Measurements from ENCODE around the gene ARHGAP35. TPM values are rescaled to one million over a fixed set of nuclear protein-coding genes. Genes with fewer than 3 reads are reported as not detected.
"Not testable (repeated sequence)": the region's sequence is repeated elsewhere in the genome, so short reads cannot be mapped to it uniquely, and the experiment has no call there.

ARHGAP35 gene
- total and polyA plus RNA-seq, 5 donors from 2014 or later, result 3.4 to 47.7 (median 4.7) TPM

GRCh38 chr19:46847528-46847927 lies 13.3 kb upstream of the ARHGAP35 start:
- Mint-ChIP-seq H3K27ac (peak overlapping the region in 2 of 3 donors; percentile 60 to 92), H3K36me3 (peaks cover 20% of the 10 kb centered on the region), H3K27me3 (peaks cover 7% of the 10 kb centered on the region), H3K9me3 (no peaks in the 10 kb centered on the region), H3K4me3 (peak overlapping the region in 2 of 4 donors; percentile 48 to 70), H3K4me1 (peaks cover 4 to 33% (median 21%) of the 10 kb centered on the region in 4 donors)
- no peak overlapping the region for H3K27ac ChIP-seq (ENCODE audit: insufficient read depth, low read length, poor library complexity, severe bottlenecking)
- no peak for ATAC-seq (ENCODE audit: low read depth in 2 of 2)
- H3K36me3 ChIP-seq (ENCODE audit: control insufficient read depth, insufficient read depth, low read length), result peaks cover 14% of the 10 kb centered on the region
- peaks cover 13% of the 10 kb centered on the region for H3K4me1 ChIP-seq (ENCODE audit: control insufficient read depth, insufficient read depth, low read length, poor library complexity, severe bottlenecking)
- DNase-seq, result no peak
- no peaks in the 10 kb centered on the region for H3K9me3 ChIP-seq (ENCODE audit: control insufficient read depth in 2 of 2, low read length in 2 of 2)
- H3K4me3 ChIP-seq (ENCODE audit: low read depth, low read length), result no peak overlapping the region
- H3K27me3 ChIP-seq (ENCODE audit: control insufficient read depth, insufficient read depth, low read length), result no peaks in the 10 kb centered on the region

DNA sequence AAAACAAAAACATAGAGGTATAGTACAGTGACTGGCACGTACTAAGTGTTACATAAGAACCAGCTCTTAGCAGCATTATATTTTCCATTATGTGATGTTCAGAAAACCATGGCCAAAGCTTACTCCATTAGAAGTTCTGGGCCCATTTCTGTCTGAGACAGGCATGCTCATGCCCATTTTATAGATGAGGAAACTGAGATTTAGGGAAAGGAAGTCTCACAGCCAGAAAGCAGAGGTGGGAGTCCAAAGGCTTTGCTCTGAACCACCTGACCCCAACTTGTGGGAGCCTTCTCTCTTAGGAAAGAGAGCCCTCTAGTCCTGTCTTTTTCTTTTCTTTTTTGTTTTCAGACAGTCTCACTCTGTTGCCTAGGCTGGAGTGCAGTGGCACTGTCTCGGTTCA lies 12.4 kb upstream of the ARHGAP35 start:
- no peak overlapping the region for H3K27ac Mint-ChIP-seq
- peak overlapping the region in 3 of 4 donors; percentile 1 to 93 (median 73) for H3K4me3 Mint-ChIP-seq
- peaks cover 4 to 30% (median 21%) of the 10 kb centered on the region in 4 donors for H3K4me1 Mint-ChIP-seq

GRCh38 chr19:46849610-46850009 lies 11.2 kb upstream of the ARHGAP35 start:
- H3K36me3 Mint-ChIP-seq, result peaks cover 10% of the 10 kb centered on the region
- ATAC-seq (ENCODE audit: low read depth in 2 of 2) (no peak), DNase-seq (no peak)
- H3K4me3 ChIP-seq (ENCODE audit: low read depth, low read length), result peak overlapping the region; percentile 84
- H3K27me3 ChIP-seq (ENCODE audit: control insufficient read depth, insufficient read depth, low read length), result no peaks in the 10 kb centered on the region
- H3K27me3 Mint-ChIP-seq, result peaks cover 7% of the 10 kb centered on the region
- peaks cover 13% of the 10 kb centered on the region for H3K4me1 ChIP-seq (ENCODE audit: control insufficient read depth, insufficient read depth, low read length, poor library complexity, severe bottlenecking)
- peak overlapping the region; percentile 82 to 93 (median 92) for H3K4me3 Mint-ChIP-seq
- no peaks in the 10 kb centered on the region for H3K9me3 Mint-ChIP-seq
- H3K4me1 Mint-ChIP-seq, result peaks cover 4 to 34% (median 21%) of the 10 kb centered on the region in 4 donors
- peak overlapping the region; percentile 69 for H3K27ac ChIP-seq (ENCODE audit: insufficient read depth, low read length, poor library complexity, severe bottlenecking)
- H3K27ac Mint-ChIP-seq, result peak overlapping the region; percentile 9 to 93 (median 93)
- H3K9me3 ChIP-seq (ENCODE audit: control insufficient read depth in 2 of 2, low read length in 2 of 2), result no peaks in the 10 kb centered on the region
- peaks cover 3% of the 10 kb centered on the region for H3K36me3 ChIP-seq (ENCODE audit: control insufficient read depth, insufficient read depth, low read length)

More for the DNA sequence above, 12.4 kb upstream of the ARHGAP35 start:
- peaks cover 9% of the 10 kb centered on the region for H3K36me3 ChIP-seq (ENCODE audit: control insufficient read depth, insufficient read depth, low read length)
- H3K36me3 Mint-ChIP-seq, result peaks cover 13% of the 10 kb centered on the region
- no peaks in the 10 kb centered on the region for H3K9me3 Mint-ChIP-seq
- ATAC-seq (ENCODE audit: low read depth in 2 of 2) (no peak), DNase-seq (no peak)
- H3K27ac ChIP-seq (ENCODE audit: insufficient read depth, low read length, poor library complexity, severe bottlenecking), result no peak overlapping the region
- no peaks in the 10 kb centered on the region for H3K27me3 ChIP-seq (ENCODE audit: control insufficient read depth, insufficient read depth, low read length)
- no peaks in the 10 kb centered on the region for H3K9me3 ChIP-seq (ENCODE audit: control insufficient read depth in 2 of 2, low read length in 2 of 2)
- H3K27me3 Mint-ChIP-seq, result peaks cover 7% of the 10 kb centered on the region
- no peak overlapping the region for H3K4me3 ChIP-seq (ENCODE audit: low read depth, low read length)
- H3K4me1 ChIP-seq (ENCODE audit: control insufficient read depth, insufficient read depth, low read length, poor library complexity, severe bottlenecking), result peaks cover 13% of the 10 kb centered on the region

GRCh38 chr19:46850228-46851203 lies 10.3 kb upstream of the ARHGAP35 start, which contains the start of gene AP2S1:
TSS of gene AP2S1 (minus strand) at chr19:46850846. CDS start at chr19:46850766, 80 bp downstream.
- H3K27me3 Mint-ChIP-seq, result peaks cover 7% of the 10 kb centered on the region
- H3K9me3 ChIP-seq (ENCODE audit: control insufficient read depth in 2 of 2, low read length in 2 of 2), result no peaks in the 10 kb centered on the region
- H3K27me3 ChIP-seq (ENCODE audit: control insufficient read depth, insufficient read depth, low read length), result no peaks in the 10 kb centered on the region
- no peaks in the 10 kb centered on the region for H3K9me3 Mint-ChIP-seq
- H3K4me1 Mint-ChIP-seq, result peaks cover 4 to 37% (median 21%) of the 10 kb centered on the region in 4 donors
- peak within 1 kb of the TSS; percentile 69 for H3K27ac ChIP-seq (ENCODE audit: insufficient read depth, low read length, poor library complexity, severe bottlenecking)
- peak within 1 kb of the TSS; percentile 9 to 93 (median 93) for H3K27ac Mint-ChIP-seq
- peaks cover 9% of the 10 kb centered on the region for H3K36me3 Mint-ChIP-seq
- peaks cover 13% of the 10 kb centered on the region for H3K4me1 ChIP-seq (ENCODE audit: control insufficient read depth, insufficient read depth, low read length, poor library complexity, severe bottlenecking)
- ATAC-seq (ENCODE audit: low read depth in 2 of 2) (peak; percentile 94), DNase-seq (peak; percentile 91 to 95 (median 94))
- H3K4me3 Mint-ChIP-seq, result peak within 1 kb of the TSS; percentile 82 to 93 (median 92)
- peak within 1 kb of the TSS; percentile 84 for H3K4me3 ChIP-seq (ENCODE audit: low read depth, low read length)
- H3K36me3 ChIP-seq (ENCODE audit: control insufficient read depth, insufficient read depth, low read length), result peaks cover 3% of the 10 kb centered on the region

DNA sequence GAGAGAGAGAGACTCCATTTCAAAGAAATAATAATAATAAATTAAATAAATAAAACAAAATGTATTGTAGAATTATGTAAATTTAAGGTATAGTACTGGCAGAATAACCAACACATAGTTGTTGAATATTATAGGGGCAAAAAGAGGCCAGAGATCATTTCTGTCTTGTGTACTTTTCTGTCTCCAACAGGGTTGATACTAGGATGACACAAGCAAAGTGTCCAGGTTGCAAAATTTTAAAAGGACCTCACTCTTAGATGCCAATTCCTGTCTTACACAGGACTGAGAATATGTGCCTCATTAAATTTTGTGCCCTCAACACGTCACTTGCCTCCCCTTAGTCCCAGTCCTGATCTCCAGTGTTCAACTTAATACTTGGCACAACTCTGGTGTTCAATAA lies 8.0 kb upstream of the ARHGAP35 start:
- Histone ChIP-seq H3K4me1 (ENCODE audit: control insufficient read depth, insufficient read depth, low read length, poor library complexity, severe bottlenecking) (peaks cover 27% of the 10 kb centered on the region), H3K27ac (ENCODE audit: insufficient read depth, low read length, poor library complexity, severe bottlenecking) (no peak overlapping the region), H3K9me3 (ENCODE audit: control insufficient read depth in 2 of 2, low read length in 2 of 2) (no peaks in the 10 kb centered on the region), H3K27me3 (ENCODE audit: control insufficient read depth, insufficient read depth, low read length) (no peaks in the 10 kb centered on the region), H3K4me3 (ENCODE audit: low read depth, low read length) (no peak overlapping the region), H3K36me3 (ENCODE audit: control insufficient read depth, insufficient read depth, low read length) (no peaks in the 10 kb centered on the region)
- Mint-ChIP-seq H3K36me3 (peaks cover under 1% of the 10 kb centered on the region), H3K9me3 (peaks cover 0 to 1% (median 0%) of the 10 kb centered on the region in 7 donors), H3K27me3 (peaks cover 16% of the 10 kb centered on the region), H3K4me1 (peaks cover 4 to 40% (median 23%) of the 10 kb centered on the region in 4 donors), H3K4me3 (no peak overlapping the region), H3K27ac (no peak overlapping the region)
- no peak for ATAC-seq (ENCODE audit: low read depth in 2 of 2)
- DNase-seq, result no peak

GRCh38 chr19:46854698-46855097 lies 6.1 kb upstream of the ARHGAP35 start:
- DNase-seq; H3K36me3 ChIP-seq (ENCODE audit: control insufficient read depth, insufficient read depth, low read length); ATAC-seq (ENCODE audit: low read depth in 2 of 2); H3K27ac ChIP-seq (ENCODE audit: insufficient read depth, low read length, poor library complexity, severe bottlenecking); H3K9me3 Mint-ChIP-seq; H3K36me3 Mint-ChIP-seq; H3K27me3 ChIP-seq (ENCODE audit: control insufficient read depth, insufficient read depth, low read length); H3K4me3 Mint-ChIP-seq; H3K4me3 ChIP-seq (ENCODE audit: low read depth, low read length); H3K9me3 ChIP-seq (ENCODE audit: control insufficient read depth in 2 of 2, low read length in 2 of 2): not testable (repeated sequence)
- Mint-ChIP-seq H3K27ac (peak overlapping the region in 1 of 3 donors; percentile 60), H3K4me1 (peaks cover 5 to 31% (median 19%) of the 10 kb centered on the region in 4 donors), H3K27me3 (peaks cover 16% of the 10 kb centered on the region)
- H3K4me1 ChIP-seq (ENCODE audit: control insufficient read depth, insufficient read depth, low read length, poor library complexity, severe bottlenecking), result peaks cover 23% of the 10 kb centered on the region

GRCh38 chr19:46856062-46857022 lies 4.5 kb upstream of the ARHGAP35 start:
- Histone ChIP-seq H3K4me1 (ENCODE audit: control insufficient read depth, insufficient read depth, low read length, poor library complexity, severe bottlenecking) (peaks cover 19% of the 10 kb centered on the region), H3K27me3 (ENCODE audit: control insufficient read depth, insufficient read depth, low read length) (no peaks in the 10 kb centered on the region), H3K4me3 (ENCODE audit: low read depth, low read length) (peak overlapping the region; percentile 59), H3K27ac (ENCODE audit: insufficient read depth, low read length, poor library complexity, severe bottlenecking) (no peak overlapping the region), H3K36me3 (ENCODE audit: control insufficient read depth, insufficient read depth, low read length) (no peaks in the 10 kb centered on the region), H3K9me3 (ENCODE audit: control insufficient read depth in 2 of 2, low read length in 2 of 2) (no peaks in the 10 kb centered on the region)
- Mint-ChIP-seq H3K36me3 (no peaks in the 10 kb centered on the region), H3K27ac (peak overlapping the region in 2 of 3 donors; percentile 80 to 88), H3K27me3 (peaks cover 15% of the 10 kb centered on the region), H3K4me1 (peaks cover 4 to 25% (median 14%) of the 10 kb centered on the region in 4 donors), H3K4me3 (peak overlapping the region; percentile 77 to 96 (median 84)), H3K9me3 (peaks cover 0 to 1% (median 0%) of the 10 kb centered on the region in 7 donors)
- ATAC-seq (ENCODE audit: low read depth in 2 of 2) (peak; percentile 72), DNase-seq (peak; percentile 85 to 95 (median 90))
